Naive thymus-derived CD8-positive, alpha-beta T cell (primary cell): ENCODE data around the gene MPP3. TPM values are rescaled to one million over a fixed set of nuclear protein-coding genes. Genes with fewer than 3 reads are reported as not detected.
"Not testable (repeated sequence)": the region's sequence is repeated elsewhere in the genome, so short reads cannot be mapped to it uniquely, and the experiment has no call there.

Source experiments
- ATAC-seq, 2 donors: fragments of 150-1000 bp; cut with Tn5 transposase in 1 of 2; sonication (Bioruptor Pico), chemical (Tn5 transposase) in 1 of 2; 1 replicate in 1 of 2; 2 replicates in 1 of 2; pipeline ENCODE4 v1.10.0; 2021; ENCODE audit warnings: mild to moderate bottlenecking in 2 of 2, moderate library complexity in 2 of 2
- POLR2A ChIA-PET: fragments of 350-600 bp; sonication (Branson Sonifier 250); formaldehyde crosslinking; loops from one replicate; lab custom pipeline; 2021; ENCODE audit warnings: antibody characterized with exemption; lab: Charles Lee
- DNase-seq, 10 donors: peaks; one replicate each; pipeline versions ENCODE4 v3.0.0 to v3.0.0-alpha.2; 2020 to 2022
- H3K27ac Mint-ChIP-seq, 10 donors: one replicate each; pipeline ENCODE4 v1.8.0; 2020 to 2022; ENCODE audit warnings: mild to moderate bottlenecking in 10 of 10, mixed read lengths in 10 of 10, moderate library complexity in 4 of 10, inconsistent platforms in 1 of 10
- H3K27me3 Mint-ChIP-seq, 5 donors: one replicate each; pipeline ENCODE4 v1.8.0; 2021 to 2022; ENCODE audit warnings: mixed read lengths in 5 of 5
- H3K36me3 Mint-ChIP-seq, 3 donors: one replicate each; pipeline ENCODE4 v1.8.0; 2020 to 2022; ENCODE audit warnings: mixed read lengths in 3 of 3, mild to moderate bottlenecking in 2 of 3, inconsistent platforms in 1 of 3
- H3K4me1 Mint-ChIP-seq, 4 donors: one replicate each; pipeline ENCODE4 v1.8.0; 2021 to 2022; ENCODE audit warnings: mixed read lengths in 4 of 4
- H3K4me3 Mint-ChIP-seq, 10 donors: one replicate each; pipeline ENCODE4 v1.8.0; 2020 to 2022; ENCODE audit warnings: mild to moderate bottlenecking in 10 of 10, mixed read lengths in 10 of 10, moderate library complexity in 6 of 10, inconsistent platforms in 1 of 10
- H3K9me3 Mint-ChIP-seq, 9 donors: one replicate each; pipeline ENCODE4 v1.8.0; 2020 to 2022; ENCODE audit warnings: mixed read lengths in 9 of 9, mild to moderate bottlenecking in 3 of 9, inconsistent platforms in 1 of 9, moderate library complexity in 1 of 9
- polyA plus RNA-seq, 3 donors: library from polyadenylated mRNA; unstranded; fragments of 300-500 nt; fragmentation: Illumina TruSeq; gene quantifications; one replicate each; pipeline ENCODE4 v1.2.3, GENCODE V29; 2021
- total RNA-seq, 8 experiments: library from RNA in 2 of 8; stranded (reverse) in 2 of 8; gene quantifications; one replicate each; pipeline ENCODE4 v1.2.3 and lab custom pipeline; 2021 to 2026

MPP3 gene
- total and polyA plus RNA-seq, 5 experiments from 2014 or later = 0.16 TPM; not detected in 4

GRCh38 chr17:43809121-43809520 is 23.8 kb downstream of the MPP3 start:
- Mint-ChIP-seq H3K9me3 (peaks cover 0 to 1% (median 0%) of the 10 kb centered on the region in 9 donors), H3K36me3 (no peaks in the 10 kb centered on the region), H3K4me1 (no peaks in the 10 kb centered on the region), H3K27me3 (peaks cover 0 to 17% (median 14%) of the 10 kb centered on the region in 5 donors), H3K4me3 (no peak overlapping the region), H3K27ac (no peak overlapping the region)
- DNase-seq (no peak), ATAC-seq (no peak)
- POLR2A ChIA-PET = no interaction called here

DNA sequence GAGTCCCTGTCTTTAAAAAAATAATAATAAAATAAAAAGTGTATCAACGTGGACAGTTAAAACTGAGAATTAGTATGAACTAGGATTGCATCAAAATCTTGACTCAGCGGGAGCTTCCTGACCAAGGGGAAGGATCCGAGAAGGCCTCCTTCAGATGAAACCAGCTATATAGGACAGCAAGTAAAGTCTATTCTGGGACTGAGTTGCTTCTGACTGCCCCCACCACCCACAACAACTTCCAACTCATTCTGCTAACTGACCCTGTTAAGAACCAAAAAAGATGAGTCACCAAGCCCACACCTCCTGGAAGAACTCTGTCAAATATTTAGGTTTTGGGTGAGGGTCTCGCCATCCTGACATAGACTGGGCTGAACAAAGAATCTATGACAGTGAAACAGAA is 24.9 kb downstream of the MPP3 start:
- POLR2A ChIA-PET = no interaction called here
- Mint-ChIP-seq H3K4me3 (no peak overlapping the region), H3K4me1 (no peaks in the 10 kb centered on the region), H3K36me3 (no peaks in the 10 kb centered on the region), H3K9me3 (peaks cover 0 to 1% (median 0%) of the 10 kb centered on the region in 9 donors), H3K27ac (no peak overlapping the region), H3K27me3 (peaks cover 5 to 19% (median 12%) of the 10 kb centered on the region in 5 donors)
- DNase-seq = no peak
- no peak for ATAC-seq

DNA sequence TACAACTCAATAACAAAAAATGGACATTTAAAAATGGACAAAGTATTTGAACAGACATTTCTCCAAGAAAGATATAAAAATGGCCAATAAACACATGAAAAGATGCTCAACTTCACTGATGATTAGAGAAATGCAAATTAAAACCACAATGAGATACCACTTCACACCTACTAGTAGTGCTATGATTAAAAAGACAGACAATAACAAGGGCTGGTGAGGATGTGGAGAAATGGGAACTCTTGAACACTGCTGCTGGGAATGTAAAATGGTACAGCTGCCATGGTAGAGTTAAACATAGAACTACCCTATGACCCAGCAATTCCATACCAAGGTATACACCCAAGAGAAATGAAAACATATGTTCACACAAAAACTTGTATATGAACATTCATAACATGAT is 27.8 kb downstream of the MPP3 start:
- H3K4me3 Mint-ChIP-seq = no peak overlapping the region
- no peaks in the 10 kb centered on the region for H3K4me1 Mint-ChIP-seq
- no peaks in the 10 kb centered on the region for H3K36me3 Mint-ChIP-seq
- ATAC-seq (no peak), DNase-seq (no peak)
- POLR2A ChIA-PET = no interaction called here
- peaks cover 0 to 1% (median 0%) of the 10 kb centered on the region in 9 donors for H3K9me3 Mint-ChIP-seq
- peaks cover 9 to 32% (median 22%) of the 10 kb centered on the region in 5 donors for H3K27me3 Mint-ChIP-seq
- H3K27ac Mint-ChIP-seq = no peak overlapping the region

DNA sequence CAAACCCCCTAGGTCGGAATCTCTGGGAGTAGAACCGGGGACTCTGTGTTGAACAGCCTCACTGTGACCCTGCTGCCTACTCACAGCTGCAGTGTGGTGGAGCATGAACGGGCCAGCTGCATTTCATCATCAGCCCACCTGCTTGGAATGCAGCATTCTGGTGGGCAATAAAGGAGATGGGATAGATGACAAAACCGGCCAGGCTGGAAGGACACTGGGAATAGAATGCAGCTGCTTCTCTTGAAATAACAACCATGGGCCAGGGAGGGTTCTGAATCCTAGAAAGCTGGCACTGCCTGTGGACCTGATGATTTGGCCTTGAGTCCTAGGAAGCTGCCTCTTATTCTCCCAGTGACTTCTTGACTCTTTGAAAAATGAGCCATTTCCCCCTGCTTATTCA is 29.2 kb downstream of the MPP3 start:
- H3K9me3 Mint-ChIP-seq = peaks cover 0 to 1% (median 0%) of the 10 kb centered on the region in 9 donors
- ATAC-seq (no peak), DNase-seq (no peak)
- H3K4me3 Mint-ChIP-seq = no peak overlapping the region
- POLR2A ChIA-PET = no interaction called here
- H3K27ac Mint-ChIP-seq = peak overlapping the region in 1 of 10 donors; percentile 5
- no peaks in the 10 kb centered on the region for H3K36me3 Mint-ChIP-seq
- H3K27me3 Mint-ChIP-seq = peaks cover 12 to 32% (median 29%) of the 10 kb centered on the region in 5 donors
- no peaks in the 10 kb centered on the region for H3K4me1 Mint-ChIP-seq

DNA sequence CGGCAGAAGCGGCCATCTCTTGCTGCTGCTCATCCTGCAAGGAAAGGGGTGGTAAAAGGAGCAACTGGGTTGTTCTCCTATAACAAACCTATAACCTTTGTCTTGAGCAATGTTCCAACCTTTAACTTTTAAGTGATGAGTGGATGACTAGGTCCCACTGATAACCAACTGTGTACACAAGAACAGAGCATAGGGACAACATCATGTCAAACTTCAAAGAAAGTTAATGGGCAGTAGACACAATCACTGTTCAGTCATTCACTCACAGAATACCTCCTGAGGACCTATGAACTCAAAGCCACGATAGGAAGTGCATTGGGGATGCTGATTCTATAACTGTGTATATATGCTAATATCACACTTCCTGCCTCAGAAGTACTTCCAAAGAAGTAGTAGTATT is 31.1 kb downstream of the MPP3 start:
- Mint-ChIP-seq H3K36me3 (no peaks in the 10 kb centered on the region), H3K4me3 (no peak overlapping the region), H3K4me1 (no peaks in the 10 kb centered on the region), H3K9me3 (peaks cover 0 to 1% (median 0%) of the 10 kb centered on the region in 9 donors), H3K27me3 (peaks cover 12 to 41% (median 28%) of the 10 kb centered on the region in 5 donors), H3K27ac (no peak overlapping the region)
- POLR2A ChIA-PET = no interaction called here
- DNase-seq = no peak
- no peak for ATAC-seq

GRCh38 chr17:43800736-43801135 is 32.2 kb downstream of the MPP3 start:
- H3K27ac Mint-ChIP-seq = no peak overlapping the region
- POLR2A ChIA-PET = no interaction called here
- no peak for DNase-seq
- H3K4me3 Mint-ChIP-seq = no peak overlapping the region
- H3K9me3 Mint-ChIP-seq = peaks cover 0 to 1% (median 0%) of the 10 kb centered on the region in 9 donors
- H3K4me1 Mint-ChIP-seq = no peaks in the 10 kb centered on the region
- no peak for ATAC-seq
- H3K27me3 Mint-ChIP-seq = peaks cover 11 to 52% (median 37%) of the 10 kb centered on the region in 5 donors
- H3K36me3 Mint-ChIP-seq = no peaks in the 10 kb centered on the region

GRCh38 chr17:43799047-43799446 is 33.9 kb downstream of the MPP3 start:
- H3K4me1 Mint-ChIP-seq = no peaks in the 10 kb centered on the region

DNA sequence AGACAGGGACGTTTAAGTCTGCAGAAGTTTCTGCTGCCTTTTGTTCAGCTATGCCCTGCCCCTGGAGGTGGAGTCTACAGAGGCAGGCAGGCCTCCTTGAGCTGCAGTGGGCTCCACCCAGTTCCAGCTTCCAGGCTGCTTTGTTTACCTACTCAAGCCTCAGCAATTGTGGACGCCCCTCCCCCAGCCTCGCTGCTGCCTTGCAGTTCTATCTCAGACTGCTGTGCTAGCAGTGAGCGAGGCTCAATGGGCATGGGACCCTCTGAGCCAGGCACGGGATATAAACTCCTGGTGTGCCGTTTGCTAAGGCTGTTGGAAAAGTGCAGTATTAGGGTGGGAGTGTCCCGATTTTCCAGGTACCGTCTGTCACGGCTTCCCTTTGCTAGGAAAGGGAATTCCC is 34.9 kb downstream of the MPP3 start:
- H3K36me3 Mint-ChIP-seq, POLR2A ChIA-PET, H3K4me1 Mint-ChIP-seq, DNase-seq, H3K27ac Mint-ChIP-seq, H3K9me3 Mint-ChIP-seq, H3K4me3 Mint-ChIP-seq, ATAC-seq: not testable (repeated sequence)
- H3K27me3 Mint-ChIP-seq = peaks cover 12 to 61% (median 35%) of the 10 kb centered on the region in 5 donors

More at GRCh38 chr17:43799047-43799446, 33.9 kb downstream of the MPP3 start:
- POLR2A ChIA-PET = no interaction called here
- no peaks in the 10 kb centered on the region for H3K9me3 Mint-ChIP-seq
- DNase-seq (no peak), ATAC-seq (no peak)
- H3K27ac Mint-ChIP-seq = no peak overlapping the region
- no peaks in the 10 kb centered on the region for H3K36me3 Mint-ChIP-seq
- no peak overlapping the region for H3K4me3 Mint-ChIP-seq
- peaks cover 13 to 67% (median 36%) of the 10 kb centered on the region in 5 donors for H3K27me3 Mint-ChIP-seq

DNA sequence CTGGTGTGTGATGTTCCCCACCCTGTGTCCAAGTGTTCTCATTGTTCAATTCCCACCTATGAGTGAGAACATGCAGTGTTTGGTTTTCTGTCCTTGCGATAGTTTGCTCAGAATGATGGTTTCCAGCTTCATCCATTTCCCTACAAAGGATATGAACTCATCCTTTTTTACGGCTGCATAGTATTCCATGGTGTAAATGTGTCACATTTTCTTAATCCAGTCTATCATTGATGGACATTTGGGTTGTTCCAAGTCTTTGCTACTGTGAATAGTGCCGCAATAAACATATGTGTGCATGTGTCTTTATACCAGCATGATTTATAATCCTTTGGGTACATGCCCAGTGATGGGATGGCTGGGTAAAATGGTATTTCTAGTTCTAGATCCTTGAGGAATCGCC is 40.3 kb downstream of the MPP3 start:
- H3K27ac Mint-ChIP-seq, ATAC-seq, H3K4me1 Mint-ChIP-seq, H3K36me3 Mint-ChIP-seq, POLR2A ChIA-PET, H3K9me3 Mint-ChIP-seq, H3K4me3 Mint-ChIP-seq, DNase-seq: not testable (repeated sequence)
- peaks cover 7 to 51% (median 21%) of the 10 kb centered on the region in 5 donors for H3K27me3 Mint-ChIP-seq

DNA sequence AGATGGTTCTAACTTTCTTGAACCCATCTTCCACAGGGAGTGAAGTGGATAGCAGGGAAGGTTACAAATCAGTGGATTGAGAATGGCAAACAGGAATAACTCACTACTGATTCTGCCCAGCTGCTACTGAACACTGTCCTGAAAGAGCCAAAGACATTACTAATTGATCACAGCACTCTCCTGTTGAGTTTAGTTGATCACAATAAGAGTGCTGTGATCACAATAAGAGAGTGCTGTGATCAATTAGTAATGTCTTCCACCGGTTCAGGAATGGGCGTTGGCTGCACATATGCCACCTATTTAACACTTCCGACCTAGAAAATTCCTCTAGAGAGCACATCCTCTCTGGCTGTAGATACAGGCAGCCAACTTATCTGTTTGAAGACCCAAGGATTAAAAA is 41.4 kb downstream of the MPP3 start:
- Mint-ChIP-seq H3K4me1 (no peaks in the 10 kb centered on the region), H3K27me3 (peaks cover 7 to 40% (median 15%) of the 10 kb centered on the region in 5 donors), H3K4me3 (no peak overlapping the region), H3K27ac (peak overlapping the region in 1 of 10 donors; percentile 2), H3K9me3 (no peaks in the 10 kb centered on the region), H3K36me3 (no peaks in the 10 kb centered on the region)
- DNase-seq = no peak
- ATAC-seq = no peak
- POLR2A ChIA-PET = no interaction called here

DNA sequence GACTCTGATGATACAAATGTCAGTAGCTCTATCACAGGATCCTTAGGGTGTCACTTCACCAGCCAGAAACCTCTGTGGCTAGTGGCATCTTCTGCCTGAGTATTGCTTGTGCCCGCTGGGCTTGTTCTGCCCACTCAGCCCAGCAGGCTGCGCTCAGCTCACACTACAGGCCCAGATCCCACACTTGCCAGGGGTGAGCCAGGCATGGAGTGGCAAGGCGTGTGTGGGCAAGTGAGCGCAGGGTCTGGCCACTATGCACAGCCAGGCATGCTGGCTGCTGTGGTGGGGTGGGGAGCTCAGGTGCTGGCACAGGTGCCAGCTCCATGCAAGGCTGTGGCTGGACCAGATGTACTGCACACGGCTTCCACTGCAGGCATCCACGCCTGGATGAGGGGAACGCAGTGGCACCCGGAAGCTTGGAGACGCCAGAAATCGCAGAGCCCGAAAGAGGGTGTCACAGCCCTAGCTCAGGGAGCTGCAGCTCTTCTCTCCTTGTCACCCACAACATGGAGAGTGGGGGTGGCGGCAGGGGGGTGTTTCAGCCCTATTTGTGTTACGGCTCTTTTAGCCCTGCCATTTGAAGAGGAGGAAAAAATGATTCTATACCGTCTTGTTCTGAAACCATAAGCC is 42.5 kb downstream of the MPP3 start:
- no peaks in the 10 kb centered on the region for H3K9me3 Mint-ChIP-seq
- no peak overlapping the region for H3K27ac Mint-ChIP-seq
- H3K36me3 Mint-ChIP-seq = no peaks in the 10 kb centered on the region
- peaks cover 7 to 30% (median 7%) of the 10 kb centered on the region in 5 donors for H3K27me3 Mint-ChIP-seq
- DNase-seq = no peak
- H3K4me1 Mint-ChIP-seq = no peaks in the 10 kb centered on the region
- POLR2A ChIA-PET = no interaction called here
- ATAC-seq = no peak
- no peak overlapping the region for H3K4me3 Mint-ChIP-seq

GRCh38 chr17:43789482-43789881 is 43.5 kb downstream of the MPP3 start:
- peaks cover 5 to 27% (median 10%) of the 10 kb centered on the region in 5 donors for H3K27me3 Mint-ChIP-seq
- H3K36me3 Mint-ChIP-seq = no peaks in the 10 kb centered on the region
- no peak for DNase-seq
- no peak for ATAC-seq
- H3K9me3 Mint-ChIP-seq = no peaks in the 10 kb centered on the region
- H3K27ac Mint-ChIP-seq = no peak overlapping the region
- POLR2A ChIA-PET = interaction anchor here (0.7 kb wide), 1 partner anchor 791 kb away, joined by 3 read pairs; no protein-coding TSS in a partner anchor
- H3K4me1 Mint-ChIP-seq = no peaks in the 10 kb centered on the region
- no peak overlapping the region for H3K4me3 Mint-ChIP-seq

DNA sequence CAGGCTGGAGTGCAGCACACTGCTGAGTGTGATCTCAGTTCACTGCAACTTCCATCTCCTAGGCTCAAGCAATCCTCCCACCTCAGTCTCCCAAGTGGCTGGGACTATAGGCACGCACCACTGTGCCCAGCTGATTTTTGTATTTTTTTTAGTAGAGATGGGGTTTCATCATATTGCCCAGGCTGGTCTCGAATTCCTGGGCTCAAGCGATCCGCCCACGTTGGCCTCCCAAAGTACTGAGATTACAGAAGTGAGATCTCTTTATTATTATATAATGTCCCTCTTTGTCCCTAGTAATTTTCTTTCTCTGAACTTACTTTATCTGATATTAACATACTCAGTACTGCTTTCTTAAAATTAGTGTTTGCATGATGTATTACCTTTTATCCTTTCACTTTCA is 44.4 kb downstream of the MPP3 start:
- Mint-ChIP-seq H3K27ac (no peak overlapping the region), H3K4me3 (no peak overlapping the region), H3K27me3 (peaks cover 5 to 28% (median 13%) of the 10 kb centered on the region in 5 donors), H3K9me3 (no peaks in the 10 kb centered on the region), H3K4me1 (no peaks in the 10 kb centered on the region), H3K36me3 (no peaks in the 10 kb centered on the region)
- POLR2A ChIA-PET = interaction anchor here (0.7 kb wide), 1 partner anchor 790 kb away, joined by 3 read pairs; no protein-coding TSS in a partner anchor
- DNase-seq (no peak), ATAC-seq (no peak)

- no peaks in the 10 kb centered on the region for H3K36me3 Mint-ChIP-seq
- no peaks in the 10 kb centered on the region for H3K9me3 Mint-ChIP-seq
- no peaks in the 10 kb centered on the region for H3K4me1 Mint-ChIP-seq
- POLR2A ChIA-PET = no interaction called here
- no peak overlapping the region for H3K27ac Mint-ChIP-seq
- peaks cover 3 to 36% (median 21%) of the 10 kb centered on the region in 5 donors for H3K27me3 Mint-ChIP-seq
- H3K4me3 Mint-ChIP-seq = no peak overlapping the region
- ATAC-seq = no peak
- DNase-seq = no peak
Observed at GRCh38 chr17:43787728-43788127, 45.2 kb downstream of the MPP3 start.
